Activated CD8-positive, alpha-beta T cell treated with anti-CD3 and anti-CD28 coated beads, Interleukin-2, amount 10 ng/mL, durations not matched to agents 7 days and 5 days (primary cell): ENCODE measurements around the gene PLEKHG2. TPM values are rescaled to one million over a fixed set of nuclear protein-coding genes. Genes with fewer than 3 reads are reported as not detected.

Experiments
- ATAC-seq: fragments of 150-1000 bp; cut with Tn5 transposase; one replicate; pipeline ENCODE4 v1.10.0; 2021; ENCODE audit warnings: moderate library complexity
- CTCF ChIA-PET: fragments of 350-600 bp; sonication (Branson Sonifier 250); formaldehyde crosslinking; loops from one replicate; lab custom pipeline; 2021; ENCODE audit warnings: antibody characterized with exemption; lab: Charles Lee
- POLR2A ChIA-PET: fragments of 350-600 bp; sonication (Branson Sonifier 250); formaldehyde crosslinking; loops from one replicate; lab custom pipeline; 2021; ENCODE audit warnings: antibody characterized with exemption; lab: Charles Lee
- DNase-seq: peaks from one replicate; pipeline ENCODE4 v3.0.0-alpha.2; 2020
- H3K27ac Mint-ChIP-seq: one replicate; pipeline ENCODE4 v1.8.0; 2021; ENCODE audit warnings: mild to moderate bottlenecking, mixed read lengths
- H3K27me3 Mint-ChIP-seq: one replicate; pipeline ENCODE4 v1.8.0; 2021; ENCODE audit warnings: low read depth, mixed read lengths
- H3K36me3 Mint-ChIP-seq: one replicate; pipeline ENCODE4 v1.8.0; 2021; ENCODE audit warnings: low read depth, mixed read lengths
- H3K4me1 Mint-ChIP-seq: one replicate; pipeline ENCODE4 v1.8.0; 2021; ENCODE audit warnings: low read depth, mixed read lengths
- H3K4me3 Mint-ChIP-seq: one replicate; pipeline ENCODE4 v1.8.0; 2021; ENCODE audit warnings: mild to moderate bottlenecking, mixed read lengths
- H3K9me3 Mint-ChIP-seq: one replicate; pipeline ENCODE4 v1.8.0; 2022; ENCODE audit warnings: mixed read lengths; ENCODE audit not compliant: insufficient read depth
- total RNA-seq, 2 experiments: library from RNA; stranded (reverse); gene quantifications; one replicate each; pipeline ENCODE4 v1.2.3, GENCODE V29; 2021

PLEKHG2 gene
- total RNA-seq, 2 experiments from 2014 or later, result 64.4 to 68.5 TPM

GRCh38 chr19:39426170-39426569 is 13.7 kb downstream of the PLEKHG2 start:
- Mint-ChIP-seq H3K4me3 (no peak overlapping the region), H3K36me3 (peaks cover 18% of the 10 kb centered on the region), H3K27ac (no peak overlapping the region), H3K27me3 (no peaks in the 10 kb centered on the region), H3K9me3 (no peaks in the 10 kb centered on the region), H3K4me1 (peaks cover 9% of the 10 kb centered on the region)
- POLR2A ChIA-PET, result interaction anchor here (1.5 to 3.1 kb wide), 2 partner anchors 9 to 35 kb away, joined by 4 to 25 read pairs; partner anchors contain the start of genes MED29, PAF1 and RPS16
- no peak for DNase-seq
- CTCF ChIA-PET, result interaction anchor here (1.5 to 2.1 kb wide), 3 partner anchors 9 to 14 kb away, joined by 3 to 6 read pairs (median 5); partner anchors contain the start of gene RPS16
- ATAC-seq, result no peak

DNA sequence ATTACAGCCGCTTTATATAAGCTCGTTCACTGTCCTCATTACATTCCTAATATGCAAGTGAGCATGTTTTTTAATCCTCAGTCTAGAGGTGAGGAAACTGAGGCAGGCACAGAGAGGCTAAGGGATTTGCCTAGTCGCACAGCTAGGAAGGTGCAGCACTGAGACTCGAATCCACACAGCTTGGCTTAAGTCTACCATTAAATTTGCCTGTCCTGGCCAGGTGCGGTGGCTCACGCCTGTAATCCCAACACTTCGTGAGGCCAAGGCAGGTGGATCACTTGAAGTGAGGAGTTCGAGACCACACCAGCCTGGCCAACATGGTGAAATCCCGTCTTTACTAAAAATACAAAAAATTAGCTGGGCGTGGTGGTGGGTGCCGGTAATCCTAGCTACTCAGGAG is 15.2 kb downstream of the PLEKHG2 start:
- H3K9me3 Mint-ChIP-seq, result no peaks in the 10 kb centered on the region
- peaks cover 17% of the 10 kb centered on the region for H3K36me3 Mint-ChIP-seq
- ATAC-seq (no peak), DNase-seq (no peak)
- no peak overlapping the region for H3K27ac Mint-ChIP-seq
- H3K4me3 Mint-ChIP-seq, result no peak overlapping the region
- peaks cover 14% of the 10 kb centered on the region for H3K4me1 Mint-ChIP-seq
- ChIA-PET POLR2A (interaction anchor here (1.2 to 3.1 kb wide), 4 partner anchors 8 to 26 kb away, joined by 4 to 25 read pairs (median 6); partner anchors contain the start of genes RPS16 and SUPT5H), CTCF (interaction anchor here (1.5 to 2.1 kb wide), 5 partner anchors 8 to 47 kb away, joined by 3 to 6 read pairs (median 5); partner anchors contain the start of genes PLEKHG2 and RPS16)
- no peaks in the 10 kb centered on the region for H3K27me3 Mint-ChIP-seq

DNA sequence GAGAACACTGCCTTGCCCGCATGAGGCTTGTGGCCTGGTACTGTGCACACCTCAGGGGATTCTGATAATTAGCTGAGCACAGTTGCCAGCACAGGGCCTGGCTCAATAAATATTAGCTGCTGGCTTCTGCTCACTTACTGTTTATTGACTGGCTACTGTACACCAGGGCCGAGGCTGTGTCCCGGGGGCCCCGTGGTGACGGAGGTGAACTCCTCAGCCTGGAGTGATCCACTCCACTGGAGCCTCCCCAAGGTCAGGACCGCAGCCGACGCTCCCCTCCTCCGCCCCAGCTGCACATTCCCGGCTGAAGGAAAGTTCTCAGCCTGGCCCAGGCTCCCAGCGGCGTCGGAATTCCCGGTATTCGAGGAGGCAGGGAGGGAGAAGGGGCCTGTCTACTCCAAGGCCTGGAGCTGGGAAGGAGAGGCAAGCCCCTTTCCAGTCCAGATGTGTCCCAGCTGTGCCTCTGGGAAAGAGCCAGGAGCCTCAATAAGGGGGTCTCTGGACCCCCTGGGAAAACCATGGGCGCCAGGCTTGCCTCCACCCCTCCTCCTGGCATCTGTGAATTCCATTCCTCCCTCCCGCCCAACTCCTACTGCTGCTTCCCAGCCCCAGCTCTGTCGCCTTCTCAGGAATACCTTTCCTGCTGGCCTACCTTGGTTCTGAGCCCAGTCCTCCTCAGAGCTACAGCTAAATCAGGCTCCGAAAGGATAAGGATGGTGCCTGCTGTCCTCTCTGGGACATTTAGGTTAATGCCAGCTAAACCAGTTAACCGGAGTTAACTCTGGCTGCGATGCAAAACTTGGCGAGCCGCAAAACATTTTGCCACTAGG is 16.0 kb downstream of the PLEKHG2 start:
- Mint-ChIP-seq H3K4me3 (no peak overlapping the region), H3K27me3 (no peaks in the 10 kb centered on the region), H3K9me3 (no peaks in the 10 kb centered on the region), H3K4me1 (peaks cover 22% of the 10 kb centered on the region), H3K36me3 (peaks cover 23% of the 10 kb centered on the region), H3K27ac (no peak overlapping the region)
- DNase-seq (no peak), ATAC-seq (no peak)
- ChIA-PET POLR2A (interaction anchor here (1.2 to 3.1 kb wide), 4 partner anchors 7 to 27 kb away, joined by 4 to 25 read pairs (median 6); partner anchors contain the start of genes RPS16 and SUPT5H), CTCF (interaction anchor here (1.3 to 1.8 kb wide), 3 partner anchors 14 to 46 kb away, joined by 5 read pairs; partner anchors contain the start of gene PLEKHG2)

DNA sequence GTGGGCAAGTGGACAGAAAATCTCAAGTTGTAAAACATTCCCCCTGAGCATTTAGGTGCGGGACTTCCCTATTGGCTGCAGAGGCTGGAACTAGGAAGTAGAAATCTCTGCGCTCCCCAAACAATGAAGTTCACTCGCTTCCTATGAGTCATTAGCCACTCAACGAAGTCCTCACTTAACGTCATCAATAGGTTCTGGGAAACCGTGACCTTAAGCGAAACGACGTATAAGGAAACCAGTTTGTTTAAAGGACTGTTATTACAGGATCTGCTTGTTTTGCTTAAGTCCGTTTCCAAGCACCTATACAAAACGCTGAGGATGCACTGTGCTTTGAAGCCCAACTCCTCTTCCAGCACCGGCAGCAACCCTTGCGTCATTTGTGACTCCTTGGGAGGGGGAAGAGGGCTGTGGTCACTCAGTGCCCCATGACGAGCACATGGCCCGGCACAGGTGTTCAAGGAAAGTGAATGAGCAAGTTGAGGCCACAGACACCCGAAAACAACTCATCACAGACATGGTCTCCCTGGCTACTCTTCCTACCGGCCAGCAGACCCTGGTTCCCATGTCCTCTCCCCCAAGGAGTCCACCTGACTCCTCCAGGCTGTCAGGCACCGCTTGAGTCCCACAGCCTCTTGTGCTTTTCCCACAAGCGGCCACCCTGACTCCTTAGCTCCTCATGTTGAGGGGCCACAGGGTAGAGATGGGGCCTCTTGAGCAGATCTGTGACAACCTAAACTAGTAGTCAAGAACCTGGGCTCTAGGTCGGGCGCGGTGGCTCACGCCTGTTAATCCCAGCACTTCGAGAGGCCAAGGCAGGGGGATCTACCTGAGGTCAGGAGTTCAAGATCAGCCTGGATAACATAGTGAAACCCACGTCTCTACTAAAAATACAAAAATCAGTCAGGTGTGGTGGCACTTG is 18.5 kb downstream of the PLEKHG2 start:
- DNase-seq (peak; percentile 45), ATAC-seq (peak; percentile 52)
- H3K4me1 Mint-ChIP-seq, result peaks cover 41% of the 10 kb centered on the region
- no peaks in the 10 kb centered on the region for H3K27me3 Mint-ChIP-seq
- ChIA-PET CTCF (interaction anchor here (1.5 kb wide), 1 partner anchor 16 kb away, joined by 3 read pairs; no protein-coding TSS in a partner anchor), POLR2A (interaction anchor here (2.4 kb wide), 1 partner anchor 14 kb away, joined by 13 read pairs; the partner anchor contains the start of gene SUPT5H)
- peaks cover 42% of the 10 kb centered on the region for H3K36me3 Mint-ChIP-seq
- no peaks in the 10 kb centered on the region for H3K9me3 Mint-ChIP-seq
- peak overlapping the region; percentile 18 for H3K4me3 Mint-ChIP-seq
- H3K27ac Mint-ChIP-seq, result peak overlapping the region; percentile 79

DNA sequence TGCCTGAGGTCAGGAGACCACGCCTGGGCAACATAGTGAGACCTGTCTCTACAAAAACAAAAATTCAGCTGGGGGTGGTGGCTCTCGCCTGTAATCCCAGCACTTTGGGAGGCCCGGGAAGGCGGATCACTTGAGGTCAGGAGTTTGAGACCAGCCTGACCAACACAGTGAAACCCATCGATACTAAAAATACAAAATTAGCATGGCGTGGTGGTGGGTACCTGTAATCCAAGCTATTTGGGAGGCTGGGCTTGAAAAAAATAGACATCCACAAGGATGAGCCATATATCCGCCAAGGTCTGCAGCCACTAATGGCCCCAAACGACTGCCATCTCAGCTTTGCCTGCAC is 20.2 kb downstream of the PLEKHG2 start:
- Mint-ChIP-seq H3K4me3 (no peak overlapping the region), H3K36me3 (peaks cover 46% of the 10 kb centered on the region), H3K9me3 (no peaks in the 10 kb centered on the region), H3K4me1 (peaks cover 53% of the 10 kb centered on the region), H3K27ac (no peak overlapping the region), H3K27me3 (peaks cover 2% of the 10 kb centered on the region)
- DNase-seq (no peak), ATAC-seq (no peak)
- ChIA-PET CTCF (interaction anchor here (1.5 kb wide), 1 partner anchor 18 kb away, joined by 3 read pairs; no protein-coding TSS in a partner anchor), POLR2A (interaction anchor here (0.7 to 2.5 kb wide), 4 partner anchors 11 to 25 kb away, joined by 3 to 13 read pairs (median 6); partner anchors contain the start of gene SUPT5H)

- Mint-ChIP-seq H3K4me3 (peak overlapping the region; percentile 38), H3K27me3 (peaks cover 2% of the 10 kb centered on the region), H3K27ac (peak overlapping the region; percentile 52), H3K9me3 (no peaks in the 10 kb centered on the region), H3K4me1 (peaks cover 53% of the 10 kb centered on the region), H3K36me3 (peaks cover 46% of the 10 kb centered on the region)
- ATAC-seq (no peak), DNase-seq (no peak)
- ChIA-PET POLR2A (interaction anchor here (1.0 to 3.5 kb wide), 4 partner anchors 12 to 29 kb away, joined by 4 to 58 read pairs (median 21); partner anchors contain the start of genes PLEKHG2, SUPT5H and ZFP36), CTCF (interaction anchor here (1.2 kb wide), 1 partner anchor 99 kb away, joined by 5 read pairs; the partner anchor contains the start of gene EID2B)
These were observed 21.1 kb downstream of the PLEKHG2 start for GRCh38 chr19:39433480-39434079.

- H3K27me3 Mint-ChIP-seq, result peaks cover 2% of the 10 kb centered on the region
- peaks cover 53% of the 10 kb centered on the region for H3K4me1 Mint-ChIP-seq
- H3K4me3 Mint-ChIP-seq, result peak overlapping the region; percentile 99
- ATAC-seq (no peak), DNase-seq (no peak)
- no peaks in the 10 kb centered on the region for H3K9me3 Mint-ChIP-seq
- peak overlapping the region; percentile 77 for H3K27ac Mint-ChIP-seq
- ChIA-PET CTCF (interaction anchor here (1.1 to 1.7 kb wide), 9 partner anchors 11 to 238 kb away, joined by 4 to 33 read pairs (median 7); partner anchors contain the start of genes EID2B, PLEKHG2 and SUPT5H), POLR2A (interaction anchor here (0.8 to 3.5 kb wide), 17 partner anchors 8 to 123 kb away, joined by 3 to 64 read pairs (median 17); partner anchors contain the start of genes EID2, GMFG, MED29 and PAF1)
- H3K36me3 Mint-ChIP-seq, result peaks cover 46% of the 10 kb centered on the region
These were observed 21.9 kb downstream of the PLEKHG2 start for GRCh38 chr19:39434123-39435076.

GRCh38 chr19:39435499-39436349 is 23.3 kb downstream of the PLEKHG2 start, which contains the start of gene RPS16:
RPS16 (minus strand) TSS chr19:39435949; CDS start chr19:39435895, 54 bp downstream.
- Mint-ChIP-seq H3K27ac (peak within 1 kb of the TSS; percentile 100), H3K4me3 (peak within 1 kb of the TSS; percentile 99), H3K9me3 (no peaks in the 10 kb centered on the region), H3K4me1 (peaks cover 54% of the 10 kb centered on the region), H3K36me3 (peaks cover 44% of the 10 kb centered on the region), H3K27me3 (peaks cover 4% of the 10 kb centered on the region)
- DNase-seq (peak; percentile 99), ATAC-seq (peak; percentile 94)
- ChIA-PET POLR2A (interaction anchor here (0.6 to 3.5 kb wide), 41 partner anchors 9 to 587 kb away, joined by 3 to 64 read pairs (median 5); partner anchors contain the start of genes DLL3, EID2, EID2B and GMFG), CTCF (interaction anchor here (0.7 to 1.7 kb wide), 15 partner anchors 9 to 237 kb away, joined by 3 to 33 read pairs (median 5); partner anchors contain the start of genes EID2B, MED29, PAF1 and PLEKHG2)

- POLR2A ChIA-PET, result interaction anchor here (0.6 to 3.5 kb wide), 35 partner anchors 9 to 240 kb away, joined by 3 to 64 read pairs (median 8); partner anchors contain the start of genes DLL3, EID2, EID2B and GMFG
- peaks cover 51% of the 10 kb centered on the region for H3K4me1 Mint-ChIP-seq
These were observed 23.9 kb downstream of the PLEKHG2 start for GRCh38 chr19:39436350-39436716.

More at GRCh38 chr19:39436350-39436716, 23.9 kb downstream of the PLEKHG2 start:
- H3K36me3 Mint-ChIP-seq, result peaks cover 41% of the 10 kb centered on the region
- H3K27me3 Mint-ChIP-seq, result peaks cover 4% of the 10 kb centered on the region
- peak overlapping the region; percentile 100 for H3K27ac Mint-ChIP-seq
- DNase-seq, result no peak
- H3K9me3 Mint-ChIP-seq, result no peaks in the 10 kb centered on the region
- CTCF ChIA-PET, result interaction anchor here (1.0 to 1.7 kb wide), 11 partner anchors 9 to 236 kb away, joined by 3 to 33 read pairs (median 7); partner anchors contain the start of genes EID2B, MED29, PAF1 and PLEKHG2
- peak overlapping the region; percentile 99 for H3K4me3 Mint-ChIP-seq
- ATAC-seq, result no peak
